Breast epithelium (tissue), 4 donors: ENCODE measurements around the gene SLC25A48. TPM values are rescaled to one million over a fixed set of nuclear protein-coding genes. Genes with fewer than 3 reads are reported as not detected.

Experiments
- DNase-seq, 2 donors: peaks; one replicate each; pipeline ENCODE4 v3.0.0-alpha.2; 2019; ENCODE audit warnings: low spot score in 2 of 2
- H3K27ac ChIP-seq, 2 donors: fragments of 200-600 bp; sonication (generic) in 1 of 2; one replicate each; pipeline ENCODE4 v1.5.1; 2016 to 2019; ENCODE audit warnings: mild to moderate bottlenecking in 1 of 2
- H3K27me3 ChIP-seq, 2 donors: fragments of 200-600 bp; sonication (generic) in 1 of 2; one replicate each; pipeline versions ENCODE4 v1.5.1 to v1.6.0; 2017 to 2019; ENCODE audit warnings: control low read depth in 1 of 2, mild to moderate bottlenecking in 1 of 2
- H3K36me3 ChIP-seq: fragments of 200-600 bp; one replicate; pipeline ENCODE4 v1.5.1; 2019
- H3K4me1 ChIP-seq, 2 donors: fragments of 200-600 bp; sonication (generic); one replicate each; pipeline ENCODE4 v1.5.1; 2016 to 2019; ENCODE audit warnings: control low read depth in 1 of 2
- H3K4me3 ChIP-seq, 3 donors: fragments of 200-600 bp; sonication (generic); 1 replicate in 2 of 3; 2 replicates in 1 of 3; pipeline ENCODE4 v1.5.1; 2016 to 2019; ENCODE audit warnings: mild to moderate bottlenecking in 3 of 3, moderate library complexity in 2 of 3
- H3K9me3 ChIP-seq, 2 donors: fragments of 200-600 bp; sonication (generic) in 1 of 2; one replicate each; pipeline ENCODE4 v1.5.1; 2016 to 2019; ENCODE audit warnings: control low read depth in 1 of 2
- CTCF ChIP-seq, 3 donors: fragments of 450-650 bp; IDR thresholded peaks; one replicate each; pipeline ENCODE4 v1.5.1; 2016 to 2017; ENCODE audit warnings: antibody characterized with exemption in 3 of 3, mild to moderate bottlenecking in 3 of 3, moderate library complexity in 3 of 3
- POLR2A ChIP-seq: fragments of 450-650 bp; IDR thresholded peaks from one replicate; pipeline ENCODE4 v1.6.1; 2016; ENCODE audit warnings: antibody characterized with exemption, mild to moderate bottlenecking, moderate library complexity
- POLR2AphosphoS5 ChIP-seq, 3 donors: sonication (generic); formaldehyde crosslinking; IDR thresholded peaks; one replicate each; pipeline ENCODE4 v1.6.1; 2017; ENCODE audit warnings: antibody characterized with exemption in 3 of 3
- intact Hi-C: fragments of 100-400 bp; cut with DNase I; formaldehyde crosslinking; loops from one replicate; pipeline ENCODE4 v1.15.1; 2023; ENCODE audit warnings: low total_unique reads
- total RNA-seq, 3 donors: library from RNA; depleted of rRNA; stranded (reverse); fragments of >200 nt; gene quantifications; one replicate each; pipeline ENCODE4 v1.1.0, GENCODE V29; 2016

The SLC25A48 gene
- total RNA-seq, 3 donors from 2014 or later, result 0.33 to 6.2 (median 1.8) TPM

- Histone ChIP-seq H3K27ac (no peak overlapping the region), H3K27me3 (no peaks in the 10 kb centered on the region), H3K9me3 (no peaks in the 10 kb centered on the region), H3K4me3 (no peak overlapping the region), H3K4me1 (no peaks in the 10 kb centered on the region), H3K36me3 (no peaks in the 10 kb centered on the region)
- intact Hi-C loops, result no loop called here
- no peak for DNase-seq
- TF ChIP-seq CTCF (IDR thresholded peaks at IDR 0.05) (no peak), POLR2A (no peak), POLR2AphosphoS5 (IDR thresholded peaks at IDR 0.05) (no peak)
These were observed 56.4 kb downstream of the SLC25A48 start for GRCh38 chr5:135890867-135891266.

GRCh38 chr5:135891268-135891667, 56.8 kb downstream of the SLC25A48 start:
- Histone ChIP-seq H3K36me3 (no peaks in the 10 kb centered on the region), H3K4me3 (no peak overlapping the region), H3K9me3 (no peaks in the 10 kb centered on the region), H3K27me3 (no peaks in the 10 kb centered on the region), H3K4me1 (no peaks in the 10 kb centered on the region), H3K27ac (no peak overlapping the region)
- no peak for DNase-seq
- no peak for TF ChIP-seq CTCF (IDR thresholded peaks at IDR 0.05)
- intact Hi-C loops, result no loop called here

GRCh38 chr5:135891791-135892190, 57.3 kb downstream of the SLC25A48 start:
- no peaks in the 10 kb centered on the region for H3K9me3 ChIP-seq
- H3K4me3 ChIP-seq, result no peak overlapping the region
- intact Hi-C loops, result no loop called here
- no peak for DNase-seq
- H3K27me3 ChIP-seq, result no peaks in the 10 kb centered on the region
- TF ChIP-seq CTCF (IDR thresholded peaks at IDR 0.05) (no peak), POLR2AphosphoS5 (IDR thresholded peaks at IDR 0.05) (no peak), POLR2A (no peak)
- no peak overlapping the region for H3K27ac ChIP-seq
- no peaks in the 10 kb centered on the region for H3K36me3 ChIP-seq
- H3K4me1 ChIP-seq, result no peaks in the 10 kb centered on the region

- intact Hi-C loops, result no loop called here
- DNase-seq, result no peak
These were observed 59.8 kb downstream of the SLC25A48 start for GRCh38 chr5:135894276-135894675.

GRCh38 chr5:135894789-135895188, 60.3 kb downstream of the SLC25A48 start:
- Histone ChIP-seq H3K36me3 (no peaks in the 10 kb centered on the region), H3K27me3 (peaks cover 0 to 6% of the 10 kb centered on the region in 2 donors), H3K4me1 (no peaks in the 10 kb centered on the region), H3K4me3 (no peak overlapping the region), H3K9me3 (no peaks in the 10 kb centered on the region), H3K27ac (no peak overlapping the region)
- intact Hi-C loops, result loop anchor here (5.0 kb wide), 1 partner anchor 1803 kb away; no protein-coding TSS in a partner anchor
- no peak for DNase-seq
- TF ChIP-seq POLR2A, result no peak
- TF ChIP-seq POLR2AphosphoS5 (IDR thresholded peaks at IDR 0.05), result no peak
- no peak for TF ChIP-seq CTCF (IDR thresholded peaks at IDR 0.05)

More at GRCh38 chr5:135894276-135894675, 59.8 kb downstream of the SLC25A48 start:
- Histone ChIP-seq H3K4me3 (no peak overlapping the region), H3K4me1 (no peaks in the 10 kb centered on the region), H3K27ac (no peak overlapping the region), H3K9me3 (no peaks in the 10 kb centered on the region), H3K27me3 (peaks cover 0 to 6% of the 10 kb centered on the region in 2 donors), H3K36me3 (no peaks in the 10 kb centered on the region)
- no peak for TF ChIP-seq POLR2A
- no peak for TF ChIP-seq POLR2AphosphoS5 (IDR thresholded peaks at IDR 0.05)
- TF ChIP-seq CTCF (IDR thresholded peaks at IDR 0.05), result no peak
